Measurements from ENCODE around the gene ASRGL1. TPM values are rescaled to one million over a fixed set of nuclear protein-coding genes. Genes with fewer than 3 reads are reported as not detected.

ASRGL1 gene
- total and polyA plus RNA-seq, 2 donors (not counting 1 experiment from before 2014, with no cell fraction given) = 0.49 to 1.3 TPM

- Histone ChIP-seq H3K9ac (ENCODE audit: low read length) (no peak overlapping the region), H3K27me3 (replicated peaks in 1 of 4; ENCODE audit: control extremely low read depth in 1 of 4, control insufficient read depth in 3 of 4, insufficient read depth in 4 of 4, low read length in 3 of 4) (no peaks in the 10 kb centered on the region), H3K4me2 (replicated peaks; ENCODE audit: low read depth, low read length, poor library complexity, severe bottlenecking) (no peak overlapping the region), H3K36me3 (replicated peaks in 1 of 2; ENCODE audit: control extremely low read depth in 1 of 2, control insufficient read depth in 1 of 2, extremely low read depth in 1 of 2, insufficient read depth in 2 of 2, low read length in 1 of 2) (no peaks in the 10 kb centered on the region), H3K27ac (ENCODE audit: low read length in 2 of 2) (no peak overlapping the region), H4K20me1 (ENCODE audit: control insufficient read depth, insufficient read depth, low read length, poor library complexity, severe bottlenecking) (no peaks in the 10 kb centered on the region), H3K9me3 (ENCODE audit: control extremely low read depth in 1 of 3, control insufficient read depth in 2 of 3, insufficient read depth in 1 of 3, low read length in 2 of 3) (no peaks in the 10 kb centered on the region), H3K4me1 (ENCODE audit: control insufficient read depth in 2 of 2, insufficient read depth in 2 of 2, low read length in 2 of 2) (peaks cover 0 to 2% of the 10 kb centered on the region in 2 donors), H3K79me2 (ENCODE audit: control insufficient read depth, insufficient read depth, low read length) (no peaks in the 10 kb centered on the region), H2AFZ (ENCODE audit: insufficient read depth, low read depth, low read length, poor library complexity, severe bottlenecking) (no peak overlapping the region), H3K4me3 (ENCODE audit: control extremely low read depth in 1 of 5, extremely low read depth in 1 of 5, insufficient read depth in 1 of 5, low read depth in 2 of 5, low read length in 4 of 5) (no peak overlapping the region)
- no peaks in the 10 kb centered on the region for H3K4me1 Mint-ChIP-seq
- intact Hi-C loops (cut with micrococcal nuclease) = no loop called here
- ChIA-PET CTCF (interaction anchor here (1.0 to 5.5 kb wide), 4 partner anchors 8 to 35 kb away, joined by 4 to 38 read pairs (median 6); partner anchors contain the start of gene ASRGL1), POLR2A (no interaction called here)
- WGBS (ENCODE audit: insufficient coverage) = 97% methylated on average over 10 of the region's 18 CpGs
- no peak overlapping the region for H3K4me3 Mint-ChIP-seq
- no peaks in the 10 kb centered on the region for H3K27me3 Mint-ChIP-seq
- DNase-seq (no peak), ATAC-seq (ENCODE audit: low read depth) (no peak)
- no peaks in the 10 kb centered on the region for H3K9me3 Mint-ChIP-seq (ENCODE audit: insufficient read depth)
- TF ChIP-seq CTCF (IDR thresholded peaks at IDR 0.05) (no peak), EZH2 (IDR thresholded peaks at IDR 0.05; ENCODE audit: borderline replicate concordance, insufficient read depth, low read depth, low read length, poor library complexity, severe bottlenecking) (no peak)
- H3K27ac Mint-ChIP-seq = no peak overlapping the region
Observed at GRCh38 chr11:62373464-62374119, 36.3 kb downstream of the ASRGL1 start.

DNA sequence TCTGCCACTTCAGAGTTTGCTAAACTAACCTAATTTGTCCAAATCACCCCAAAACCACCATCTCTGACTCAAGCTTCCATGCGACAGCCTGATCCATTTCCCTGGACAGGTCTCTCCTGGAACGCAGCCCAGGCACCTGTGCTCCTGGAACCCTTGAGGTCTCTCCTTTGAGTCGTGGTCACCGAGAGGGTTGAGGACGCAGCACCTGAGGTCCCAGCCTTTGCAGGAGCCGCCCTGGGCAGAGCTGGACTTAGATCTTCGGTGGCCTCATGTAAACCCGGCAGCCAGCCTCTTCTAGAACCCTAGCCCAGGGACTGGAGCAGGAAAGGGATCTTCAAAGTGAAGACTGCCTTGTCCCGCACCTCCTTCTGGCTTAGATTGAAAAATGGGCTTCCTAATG, 37.6 kb downstream of the ASRGL1 start:
- no peaks in the 10 kb centered on the region for H3K9me3 Mint-ChIP-seq (ENCODE audit: insufficient read depth)
- ATAC-seq (ENCODE audit: low read depth) = no peak
- TF ChIP-seq CTCF (IDR thresholded peaks at IDR 0.05) (no peak), EZH2 (IDR thresholded peaks at IDR 0.05; ENCODE audit: borderline replicate concordance, insufficient read depth, low read depth, low read length, poor library complexity, severe bottlenecking) (no peak)
- no peaks in the 10 kb centered on the region for H3K27me3 ChIP-seq (replicated peaks in 1 of 4; ENCODE audit: control extremely low read depth in 1 of 4, control insufficient read depth in 3 of 4, insufficient read depth in 4 of 4, low read length in 3 of 4)
- intact Hi-C loops (cut with micrococcal nuclease) = loop anchor here (5.0 kb wide), 1 partner anchor 158 kb away; no protein-coding TSS in a partner anchor
- no peaks in the 10 kb centered on the region for H3K79me2 ChIP-seq (ENCODE audit: control insufficient read depth, insufficient read depth, low read length)
- H4K20me1 ChIP-seq (ENCODE audit: control insufficient read depth, insufficient read depth, low read length, poor library complexity, severe bottlenecking) = no peaks in the 10 kb centered on the region
- DNase-seq = no peak
- peaks cover 0 to 2% of the 10 kb centered on the region in 2 donors for H3K4me1 ChIP-seq (ENCODE audit: control insufficient read depth in 2 of 2, insufficient read depth in 2 of 2, low read length in 2 of 2)
- H3K4me1 Mint-ChIP-seq = no peaks in the 10 kb centered on the region
- ChIA-PET POLR2A (no interaction called here), CTCF (interaction anchor here (0.9 to 5.5 kb wide), 3 partner anchors 9 to 36 kb away, joined by 3 to 38 read pairs (median 8); partner anchors contain the start of gene ASRGL1)
- no peak overlapping the region for H3K4me2 ChIP-seq (replicated peaks; ENCODE audit: low read depth, low read length, poor library complexity, severe bottlenecking)
- H3K9me3 ChIP-seq (ENCODE audit: control extremely low read depth in 1 of 3, control insufficient read depth in 2 of 3, insufficient read depth in 1 of 3, low read length in 2 of 3) = no peaks in the 10 kb centered on the region
- no peak overlapping the region for H3K9ac ChIP-seq (ENCODE audit: low read length)
- no peak overlapping the region for H3K27ac Mint-ChIP-seq
- H3K27me3 Mint-ChIP-seq = no peaks in the 10 kb centered on the region
- no peak overlapping the region for H2AFZ ChIP-seq (ENCODE audit: insufficient read depth, low read depth, low read length, poor library complexity, severe bottlenecking)
- no peak overlapping the region for H3K4me3 ChIP-seq (ENCODE audit: control extremely low read depth in 1 of 5, extremely low read depth in 1 of 5, insufficient read depth in 1 of 5, low read depth in 2 of 5, low read length in 4 of 5)
- H3K4me3 Mint-ChIP-seq = no peak overlapping the region
- no peaks in the 10 kb centered on the region for H3K36me3 ChIP-seq (replicated peaks in 1 of 2; ENCODE audit: control extremely low read depth in 1 of 2, control insufficient read depth in 1 of 2, extremely low read depth in 1 of 2, insufficient read depth in 2 of 2, low read length in 1 of 2)
- H3K27ac ChIP-seq (ENCODE audit: low read length in 2 of 2) = no peak overlapping the region
- WGBS (ENCODE audit: insufficient coverage) = 97% methylated on average over 8 of the region's 9 CpGs
